Activated B cell treated with CpG ODN at 0.5 μM for 24 hours (primary cell): ENCODE data around the gene FGF2. TPM values are rescaled to one million over a fixed set of nuclear protein-coding genes. Genes with fewer than 3 reads are reported as not detected.

ENCODE experiments used
- ATAC-seq: fragments of 200-7000 bp; cut with Tn5 transposase; one replicate; pipeline ENCODE4 v1.10.0; 2021; ENCODE audit warnings: low read depth, mild to moderate bottlenecking, moderate library complexity
- CTCF ChIA-PET: fragments of 350-600 bp; sonication (Branson Sonifier 250); formaldehyde crosslinking; loops from one replicate; lab custom pipeline; 2021; ENCODE audit warnings: antibody characterized with exemption; lab: Charles Lee
- POLR2A ChIA-PET: fragments of 350-600 bp; sonication (Branson Sonifier 250); formaldehyde crosslinking; loops from one replicate; lab custom pipeline; 2021; ENCODE audit warnings: antibody characterized with exemption; lab: Charles Lee
- DNase-seq: peaks from one replicate; pipeline ENCODE4 v3.0.0; 2022
- H3K27ac Mint-ChIP-seq: one replicate; pipeline ENCODE4 v1.8.0; 2020; ENCODE audit warnings: mixed read lengths
- H3K27me3 Mint-ChIP-seq: one replicate; pipeline ENCODE4 v1.8.0; 2021; ENCODE audit warnings: mixed read lengths
- H3K36me3 Mint-ChIP-seq: one replicate; pipeline ENCODE4 v1.8.0; 2021; ENCODE audit warnings: low read depth, mixed read lengths
- H3K4me1 Mint-ChIP-seq: one replicate; pipeline ENCODE4 v1.8.0; 2021; ENCODE audit warnings: mixed read lengths
- H3K4me3 Mint-ChIP-seq: one replicate; pipeline ENCODE4 v1.8.0; 2020; ENCODE audit warnings: mild to moderate bottlenecking, mixed read lengths
- H3K9me3 Mint-ChIP-seq: one replicate; pipeline ENCODE4 v1.8.0; 2020; ENCODE audit warnings: mixed read lengths
- intact Hi-C: fragments of 100-400 bp; cut with micrococcal nuclease; formaldehyde crosslinking; loops from one replicate; pipeline ENCODE4 v1.15.1; 2024
- total RNA-seq: library from RNA; stranded (reverse); gene quantifications from 2 replicates; pipeline ENCODE4 v1.2.3, GENCODE V29; 2022
- TF ChIP-seq, protein P1 (sequence below): fragments of 200-600 bp; IDR thresholded peaks from one replicate; pipeline ENCODE4 v1.8.0; 2022; ENCODE audit warnings: antibody characterized with exemption, mild to moderate bottlenecking

Gene FGF2
- total RNA-seq, 1 donor from 2014 or later: 0.29 TPM

DNA sequence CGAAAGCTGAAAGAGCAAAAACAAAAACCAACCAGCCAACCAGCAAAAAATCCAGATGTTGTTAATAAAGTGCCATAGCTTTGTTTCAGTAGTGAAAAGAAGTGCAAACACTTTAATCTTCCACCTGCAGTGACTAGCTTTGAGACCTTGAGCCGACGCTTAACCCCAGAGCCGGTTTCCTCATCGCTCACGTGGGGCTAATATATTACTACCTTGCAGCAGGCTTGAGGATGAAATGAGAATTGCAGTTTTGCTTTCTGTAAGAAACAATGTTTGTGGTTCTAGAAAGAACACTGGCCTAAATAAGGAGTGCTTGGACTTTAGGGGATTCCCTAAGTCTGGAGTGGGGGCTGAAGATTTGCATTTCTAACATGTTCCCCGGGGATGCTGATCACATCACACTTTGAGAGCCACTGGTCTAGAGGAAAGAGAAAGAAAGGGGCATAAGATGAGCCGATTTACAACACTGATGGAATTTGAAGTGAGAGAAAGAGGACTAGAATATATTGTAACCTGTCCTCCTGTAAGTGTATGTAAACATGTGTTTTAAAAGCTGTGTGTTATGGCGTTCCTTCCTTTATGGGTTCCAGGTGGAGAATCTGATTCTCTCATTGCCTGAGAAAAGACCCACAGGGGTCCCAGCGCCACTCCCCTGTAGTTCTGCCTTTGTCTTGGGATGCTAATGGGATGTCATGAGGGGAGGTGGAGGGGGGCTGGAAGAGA, 1.4 kb downstream of the FGF2 start:
- ChIA-PET POLR2A (no interaction called here), CTCF (no interaction called here)
- ATAC-seq (peak; percentile 77), DNase-seq (no peak)
- peaks cover 5% of the 10 kb centered on the region for H3K9me3 Mint-ChIP-seq
- peaks cover 70% of the 10 kb centered on the region for H3K27me3 Mint-ChIP-seq
- H3K4me1 Mint-ChIP-seq: peaks cover 18% of the 10 kb centered on the region
- no peaks in the 10 kb centered on the region for H3K36me3 Mint-ChIP-seq
- intact Hi-C loops: loop anchor here (1.0 to 5.0 kb wide), 3 partner anchors 71 to 96 kb away; partner anchors contain the start of genes BBS12 and NUDT6
- H3K4me3 Mint-ChIP-seq: peak overlapping the region; percentile 81
- TF ChIP-seq, protein P1, sequence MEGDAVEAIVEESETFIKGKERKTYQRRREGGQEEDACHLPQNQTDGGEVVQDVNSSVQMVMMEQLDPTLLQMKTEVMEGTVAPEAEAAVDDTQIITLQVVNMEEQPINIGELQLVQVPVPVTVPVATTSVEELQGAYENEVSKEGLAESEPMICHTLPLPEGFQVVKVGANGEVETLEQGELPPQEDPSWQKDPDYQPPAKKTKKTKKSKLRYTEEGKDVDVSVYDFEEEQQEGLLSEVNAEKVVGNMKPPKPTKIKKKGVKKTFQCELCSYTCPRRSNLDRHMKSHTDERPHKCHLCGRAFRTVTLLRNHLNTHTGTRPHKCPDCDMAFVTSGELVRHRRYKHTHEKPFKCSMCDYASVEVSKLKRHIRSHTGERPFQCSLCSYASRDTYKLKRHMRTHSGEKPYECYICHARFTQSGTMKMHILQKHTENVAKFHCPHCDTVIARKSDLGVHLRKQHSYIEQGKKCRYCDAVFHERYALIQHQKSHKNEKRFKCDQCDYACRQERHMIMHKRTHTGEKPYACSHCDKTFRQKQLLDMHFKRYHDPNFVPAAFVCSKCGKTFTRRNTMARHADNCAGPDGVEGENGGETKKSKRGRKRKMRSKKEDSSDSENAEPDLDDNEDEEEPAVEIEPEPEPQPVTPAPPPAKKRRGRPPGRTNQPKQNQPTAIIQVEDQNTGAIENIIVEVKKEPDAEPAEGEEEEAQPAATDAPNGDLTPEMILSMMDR: no peak
- H3K27ac Mint-ChIP-seq: peak overlapping the region; percentile 32

GRCh38 chr4:122830426-122831095, 3.9 kb downstream of the FGF2 start:
- H3K4me3 Mint-ChIP-seq: no peak overlapping the region
- H3K27me3 Mint-ChIP-seq: peaks cover 59% of the 10 kb centered on the region
- ChIA-PET CTCF (no interaction called here), POLR2A (no interaction called here)
- H3K4me1 Mint-ChIP-seq: peaks cover 18% of the 10 kb centered on the region
- H3K36me3 Mint-ChIP-seq: no peaks in the 10 kb centered on the region
- no peak overlapping the region for H3K27ac Mint-ChIP-seq
- no peaks in the 10 kb centered on the region for H3K9me3 Mint-ChIP-seq
- TF ChIP-seq, protein P1: no peak
- intact Hi-C loops: no loop called here
- ATAC-seq: no peak
- DNase-seq: no peak

DNA sequence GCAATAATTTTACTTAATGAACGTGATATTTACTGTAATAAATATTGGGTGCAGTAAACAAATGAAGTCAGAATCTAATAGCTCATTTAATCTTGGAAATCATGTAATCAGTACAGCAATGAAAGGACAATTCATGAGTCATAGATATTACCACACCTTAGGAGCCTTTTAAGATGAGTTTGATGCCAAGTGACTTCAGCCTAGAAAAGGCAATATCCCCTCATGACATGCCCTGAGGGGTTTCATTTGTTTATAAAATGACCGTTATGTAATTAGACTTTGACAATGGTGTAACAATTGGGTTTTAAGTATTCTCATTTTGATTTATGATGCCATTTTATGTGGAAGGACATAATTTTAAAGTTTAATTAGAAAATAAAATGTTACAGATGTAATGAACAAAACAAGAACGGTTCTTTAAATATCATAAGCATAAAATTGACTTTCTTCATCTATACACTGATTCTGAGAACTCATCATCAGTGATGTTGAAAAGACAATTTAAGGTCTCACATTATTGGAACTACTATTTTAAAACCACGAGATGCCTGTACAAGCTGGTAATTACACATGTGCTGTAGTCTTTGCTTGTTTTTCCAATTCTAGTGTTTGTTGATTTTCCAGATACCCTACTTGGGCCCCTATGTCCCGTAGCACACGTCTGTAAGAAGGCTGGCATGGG, 5.0 kb downstream of the FGF2 start:
- ChIA-PET POLR2A (no interaction called here), CTCF (interaction anchor here (1.1 kb wide), 1 partner anchor 13 kb away, joined by 3 read pairs; no protein-coding TSS in a partner anchor)
- peaks cover 17% of the 10 kb centered on the region for H3K4me1 Mint-ChIP-seq
- H3K4me3 Mint-ChIP-seq: no peak overlapping the region
- ATAC-seq (no peak), DNase-seq (no peak)
- no peaks in the 10 kb centered on the region for H3K9me3 Mint-ChIP-seq
- TF ChIP-seq, protein P1: no peak
- no peaks in the 10 kb centered on the region for H3K36me3 Mint-ChIP-seq
- peaks cover 52% of the 10 kb centered on the region for H3K27me3 Mint-ChIP-seq
- intact Hi-C loops: no loop called here
- no peak overlapping the region for H3K27ac Mint-ChIP-seq

DNA sequence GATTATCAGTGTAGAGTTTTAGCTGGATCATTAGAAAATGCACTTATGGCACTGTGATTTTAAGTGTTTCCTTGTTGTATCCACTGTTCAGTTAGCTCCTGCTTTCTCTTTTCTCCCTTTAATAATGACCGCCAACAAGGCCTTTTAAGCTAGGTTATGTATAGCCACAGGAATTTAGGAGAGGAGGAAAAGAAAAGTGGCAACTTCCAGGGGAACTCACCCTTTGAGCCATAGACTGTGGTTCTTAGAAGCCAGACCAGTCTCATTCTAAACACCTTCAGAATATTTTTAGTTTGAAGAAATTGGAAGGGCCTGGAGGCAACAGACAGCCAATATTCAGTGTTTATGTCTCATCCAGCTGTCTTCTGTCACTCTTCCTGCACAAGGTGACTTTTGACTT, 6.1 kb downstream of the FGF2 start:
- intact Hi-C loops: no loop called here
- TF ChIP-seq, protein P1: no peak
- POLR2A ChIA-PET: no interaction called here
- Mint-ChIP-seq H3K9me3 (no peaks in the 10 kb centered on the region), H3K4me1 (peaks cover 12% of the 10 kb centered on the region), H3K27ac (no peak overlapping the region), H3K27me3 (peaks cover 53% of the 10 kb centered on the region), H3K4me3 (no peak overlapping the region), H3K36me3 (no peaks in the 10 kb centered on the region)
- CTCF ChIA-PET: no interaction called here
- ATAC-seq (no peak), DNase-seq (no peak)

GRCh38 chr4:122833999-122834398, 7.4 kb downstream of the FGF2 start:
- ChIA-PET CTCF (no interaction called here), POLR2A (no interaction called here)
- Mint-ChIP-seq H3K9me3 (no peaks in the 10 kb centered on the region), H3K36me3 (no peaks in the 10 kb centered on the region), H3K27ac (no peak overlapping the region), H3K27me3 (peaks cover 49% of the 10 kb centered on the region), H3K4me1 (peaks cover 2% of the 10 kb centered on the region), H3K4me3 (no peak overlapping the region)
- intact Hi-C loops: no loop called here
- no peak for ATAC-seq
- no peak for DNase-seq
- TF ChIP-seq, protein P1: no peak
